ENCODE data around the gene RET. TPM values are rescaled to one million over a fixed set of nuclear protein-coding genes. Genes with fewer than 3 reads are reported as not detected.

RET gene
- polyA plus RNA-seq, 1 donor = 3.4 TPM

DNA sequence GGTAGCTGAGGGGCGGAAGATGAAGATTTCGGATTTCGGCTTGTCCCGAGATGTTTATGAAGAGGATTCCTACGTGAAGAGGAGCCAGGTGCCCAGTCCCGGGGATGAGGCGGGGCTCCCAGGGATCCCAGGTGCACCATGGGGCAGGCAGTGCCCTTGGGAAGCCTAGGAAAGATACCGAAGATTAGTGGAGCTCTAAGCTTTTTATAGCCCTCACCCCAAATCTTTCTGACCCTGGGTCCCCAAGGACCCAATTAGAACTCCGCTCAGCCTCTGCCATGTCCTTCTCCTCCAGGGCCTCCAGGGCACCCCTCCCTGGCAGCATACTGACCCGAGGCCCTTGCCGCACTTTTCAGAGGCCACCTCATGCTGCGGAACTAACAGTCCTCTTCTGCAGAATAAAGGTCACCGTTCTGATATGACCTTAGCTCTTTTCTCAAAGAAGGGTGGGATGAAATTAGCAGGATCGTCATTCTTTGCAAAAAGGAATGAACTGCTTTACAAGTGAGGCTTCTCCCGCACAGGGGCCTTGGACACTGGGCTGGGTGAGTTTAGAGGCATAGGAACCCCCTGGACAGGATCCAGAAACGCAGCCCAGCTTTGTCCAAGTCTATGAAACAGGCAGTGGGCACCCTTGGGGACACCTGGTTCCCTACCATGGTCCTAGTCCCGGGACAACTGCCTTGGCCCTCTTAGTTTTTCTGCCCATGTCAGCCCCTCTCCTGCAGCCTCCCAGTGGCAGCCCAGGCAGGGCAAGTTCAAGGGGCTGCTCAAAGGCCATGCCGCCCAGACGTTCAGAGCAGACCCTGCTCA, 43.5 kb downstream of the RET start:
- DNase-seq (ENCODE audit: low read depth) = no peak

- DNase-seq (ENCODE audit: low read depth) = no peak
Measured at GRCh38 chr10:43120929-43121314, 44.1 kb downstream of the RET start.

DNA sequence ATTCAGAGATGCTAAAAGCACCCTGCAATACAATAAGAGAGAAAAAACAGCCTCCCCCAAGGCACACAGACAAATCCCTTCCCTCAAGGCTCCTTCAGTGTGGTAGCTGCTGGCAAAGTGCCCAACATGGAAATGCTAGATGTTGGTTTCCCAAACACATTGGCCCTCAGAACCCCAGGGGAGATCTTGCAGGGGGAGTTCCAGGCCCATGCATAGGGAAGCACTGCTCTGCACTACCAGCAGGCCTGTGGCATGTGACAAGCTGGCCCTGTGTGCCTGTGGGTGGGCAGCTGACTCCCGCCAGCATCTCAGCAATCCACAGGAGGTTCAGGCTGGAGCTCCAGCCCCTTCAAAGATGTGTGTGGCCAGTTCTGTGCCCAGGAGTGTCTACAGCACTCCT, 44.6 kb downstream of the RET start:
- DNase-seq (ENCODE audit: low read depth) = no peak

DNA sequence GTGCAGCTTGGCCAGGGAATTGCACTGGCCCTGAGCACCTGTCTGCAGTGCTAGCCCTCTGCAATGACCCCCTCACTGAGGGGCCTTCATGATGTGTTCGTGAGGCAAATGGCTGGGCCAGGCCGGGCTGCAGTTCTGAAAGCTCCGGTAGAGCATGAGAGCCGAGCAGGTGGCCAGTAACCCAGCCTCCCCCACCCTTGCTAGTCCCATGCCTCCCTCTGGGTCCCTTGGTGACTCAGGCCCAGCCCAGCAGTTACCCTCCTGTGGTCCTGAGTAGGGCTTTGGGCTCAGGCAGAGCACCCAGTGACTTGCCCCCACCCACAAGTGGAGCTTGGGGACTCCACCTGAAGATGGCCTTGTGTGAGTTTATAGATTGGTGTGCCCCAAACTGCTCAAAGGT, 45.2 kb downstream of the RET start:
- DNase-seq (ENCODE audit: low read depth) = no peak

DNA sequence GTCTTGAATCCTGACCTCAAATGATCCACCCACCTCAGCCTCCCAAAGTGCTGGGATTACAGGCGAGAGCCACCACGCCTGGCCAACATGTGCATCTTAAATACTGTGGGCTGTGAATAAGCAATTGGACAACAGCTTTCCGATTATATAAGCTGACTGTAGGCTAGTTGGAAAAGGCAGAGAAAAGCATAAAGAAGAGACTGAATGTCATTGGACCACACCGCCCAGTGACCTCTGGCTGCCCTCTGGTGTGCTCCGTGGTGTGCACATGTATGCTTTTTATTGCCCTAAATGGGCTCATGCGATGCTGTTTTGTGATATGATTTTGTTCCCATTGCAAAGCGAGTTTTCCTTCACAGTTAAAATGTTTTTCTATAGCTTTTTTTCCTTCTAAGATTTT, 46.0 kb downstream of the RET start:
- no peak for DNase-seq (ENCODE audit: low read depth)

DNA sequence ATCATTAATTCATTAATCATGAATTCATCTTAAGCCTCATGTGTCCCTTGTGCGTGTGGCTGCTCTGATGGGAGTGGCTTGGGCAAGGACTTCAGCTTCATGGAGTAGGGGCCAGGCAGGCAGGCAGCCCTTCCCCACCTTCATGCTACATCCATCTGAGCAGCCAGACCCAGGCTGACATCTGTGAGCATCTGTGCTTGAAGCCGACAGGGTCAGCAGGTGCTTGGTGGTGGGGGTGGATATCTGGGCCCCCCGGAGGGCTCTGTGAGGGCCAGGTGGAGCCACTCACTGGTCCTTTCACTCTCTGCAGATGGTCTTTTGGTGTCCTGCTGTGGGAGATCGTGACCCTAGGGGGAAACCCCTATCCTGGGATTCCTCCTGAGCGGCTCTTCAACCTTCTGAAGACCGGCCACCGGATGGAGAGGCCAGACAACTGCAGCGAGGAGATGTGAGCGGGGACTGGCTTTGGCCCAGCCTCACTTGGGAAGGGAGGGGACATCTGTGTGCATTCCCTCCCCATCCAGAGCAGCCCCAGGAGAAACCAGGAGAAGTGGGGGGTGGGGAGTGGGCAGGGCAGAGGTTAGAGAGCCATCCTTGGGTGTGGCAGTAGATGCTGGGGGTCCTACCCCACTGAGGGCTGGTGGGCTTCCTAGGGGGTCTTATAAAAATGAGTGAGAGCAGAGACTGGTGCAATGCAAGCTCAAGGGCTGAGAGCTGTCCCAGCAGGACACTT, 46.7 kb downstream of the RET start:
- DNase-seq (ENCODE audit: low read depth) = no peak

GRCh38 chr10:43124094-43124521, 47.2 kb downstream of the RET start:
- DNase-seq (ENCODE audit: low read depth) = no peak

- DNase-seq (ENCODE audit: low read depth) = no peak
Measured at GRCh38 chr10:43124574-43125273, 47.9 kb downstream of the RET start.

- DNase-seq (ENCODE audit: low read depth) = no peak
Measured at GRCh38 chr10:43125274-43125845, 48.5 kb downstream of the RET start.

DNA sequence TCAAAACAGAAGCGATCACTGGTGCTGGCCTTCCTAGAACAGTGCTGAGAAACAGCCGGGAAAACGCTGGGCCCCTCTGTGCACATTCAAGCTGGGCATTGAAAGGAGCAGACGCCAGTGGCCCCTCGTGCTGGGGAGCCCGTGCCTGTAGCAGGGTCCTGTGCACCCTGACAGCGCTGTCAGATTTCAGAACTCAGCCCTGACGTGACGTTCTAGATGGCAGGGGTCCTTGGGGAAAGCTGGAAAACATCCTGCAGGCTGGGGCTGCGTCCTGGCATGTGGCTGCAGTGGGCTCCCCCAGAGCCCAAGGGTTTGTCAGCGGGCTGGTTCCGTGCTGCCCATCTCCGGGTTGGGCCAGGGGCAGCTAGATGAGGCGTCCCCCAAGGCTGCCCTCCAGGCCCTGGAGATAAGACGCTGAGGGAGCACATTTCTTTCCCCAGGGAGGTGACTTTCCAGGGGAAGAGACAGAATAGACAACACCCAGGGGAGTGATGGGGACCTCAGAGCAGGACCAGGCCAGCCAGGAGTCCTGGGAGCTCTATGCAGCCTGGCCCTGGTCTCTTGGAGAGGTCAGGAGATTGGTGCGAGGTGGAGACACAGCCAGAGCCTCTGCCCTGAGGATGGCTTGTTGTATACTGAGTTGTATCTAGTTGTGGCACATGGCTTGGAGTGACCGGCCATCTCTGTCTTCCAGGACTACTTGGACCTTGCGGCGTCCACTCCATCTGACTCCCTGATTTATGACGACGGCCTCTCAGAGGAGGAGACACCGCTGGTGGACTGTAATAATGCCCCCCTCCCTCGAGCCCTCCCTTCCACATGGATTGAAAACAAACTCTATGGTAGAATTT, 49.2 kb downstream of the RET start:
- DNase-seq (ENCODE audit: low read depth) = no peak

DNA sequence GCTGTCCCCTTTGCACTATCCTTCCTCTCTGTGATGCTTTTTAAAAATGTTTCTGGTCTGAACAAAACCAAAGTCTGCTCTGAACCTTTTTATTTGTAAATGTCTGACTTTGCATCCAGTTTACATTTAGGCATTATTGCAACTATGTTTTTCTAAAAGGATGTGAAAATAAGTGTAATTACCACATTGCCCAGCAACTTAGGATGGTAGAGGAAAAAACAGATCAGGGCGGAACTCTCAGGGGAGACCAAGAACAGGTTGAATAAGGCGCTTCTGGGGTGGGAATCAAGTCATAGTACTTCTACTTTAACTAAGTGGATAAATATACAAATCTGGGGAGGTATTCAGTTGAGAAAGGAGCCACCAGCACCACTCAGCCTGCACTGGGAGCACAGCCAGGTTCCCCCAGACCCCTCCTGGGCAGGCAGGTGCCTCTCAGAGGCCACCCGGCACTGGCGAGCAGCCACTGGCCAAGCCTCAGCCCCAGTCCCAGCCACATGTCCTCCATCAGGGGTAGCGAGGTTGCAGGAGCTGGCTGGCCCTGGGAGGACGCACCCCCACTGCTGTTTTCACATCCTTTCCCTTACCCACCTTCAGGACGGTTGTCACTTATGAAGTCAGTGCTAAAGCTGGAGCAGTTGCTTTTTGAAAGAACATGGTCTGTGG, 50.0 kb downstream of the RET start:
- no peak for DNase-seq (ENCODE audit: low read depth)

GRCh38 chr10:43127442-43127841, 50.6 kb downstream of the RET start:
- DNase-seq (ENCODE audit: low read depth) = no peak

GRCh38 chr10:43128331-43128730, 51.5 kb downstream of the RET start:
- DNase-seq (ENCODE audit: low read depth) = no peak

DNA sequence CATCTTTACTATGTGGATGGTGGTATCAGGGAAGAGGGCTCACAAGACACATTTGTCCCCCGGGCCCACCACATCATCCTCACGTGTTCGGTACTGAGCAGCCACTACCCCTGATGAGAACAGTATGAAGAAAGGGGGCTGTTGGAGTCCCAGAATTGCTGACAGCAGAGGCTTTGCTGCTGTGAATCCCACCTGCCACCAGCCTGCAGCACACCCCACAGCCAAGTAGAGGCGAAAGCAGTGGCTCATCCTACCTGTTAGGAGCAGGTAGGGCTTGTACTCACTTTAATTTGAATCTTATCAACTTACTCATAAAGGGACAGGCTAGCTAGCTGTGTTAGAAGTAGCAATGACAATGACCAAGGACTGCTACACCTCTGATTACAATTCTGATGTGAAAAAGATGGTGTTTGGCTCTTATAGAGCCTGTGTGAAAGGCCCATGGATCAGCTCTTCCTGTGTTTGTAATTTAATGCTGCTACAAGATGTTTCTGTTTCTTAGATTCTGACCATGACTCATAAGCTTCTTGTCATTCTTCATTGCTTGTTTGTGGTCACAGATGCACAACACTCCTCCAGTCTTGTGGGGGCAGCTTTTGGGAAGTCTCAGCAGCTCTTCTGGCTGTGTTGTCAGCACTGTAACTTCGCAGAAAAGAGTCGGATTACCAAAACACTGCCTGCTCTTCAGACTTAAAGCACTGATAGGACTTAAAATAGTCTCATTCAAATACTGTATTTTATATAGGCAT, 52.3 kb downstream of the RET start:
- no peak for DNase-seq (ENCODE audit: low read depth)

DNA sequence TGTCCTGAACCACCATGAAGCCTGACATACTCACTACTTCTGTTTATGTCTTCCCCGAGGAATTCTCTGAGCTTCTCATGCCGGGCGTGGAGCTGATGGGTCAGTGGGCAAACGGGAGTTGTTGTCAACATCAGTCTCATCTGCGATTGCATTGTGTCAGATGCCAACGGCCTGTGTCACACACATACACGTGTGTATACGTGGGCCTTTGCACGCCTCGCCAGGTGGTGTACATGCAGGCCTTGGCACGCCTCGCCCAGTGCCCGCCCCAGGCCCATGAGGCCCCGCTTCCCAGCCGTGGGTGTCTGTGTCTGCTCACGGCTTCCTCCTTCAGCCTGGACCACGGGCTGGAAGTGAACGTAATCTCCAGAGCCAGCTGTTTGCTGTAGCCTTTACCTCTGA, 53.9 kb downstream of the RET start:
- DNase-seq (ENCODE audit: low read depth) = no peak

DNA sequence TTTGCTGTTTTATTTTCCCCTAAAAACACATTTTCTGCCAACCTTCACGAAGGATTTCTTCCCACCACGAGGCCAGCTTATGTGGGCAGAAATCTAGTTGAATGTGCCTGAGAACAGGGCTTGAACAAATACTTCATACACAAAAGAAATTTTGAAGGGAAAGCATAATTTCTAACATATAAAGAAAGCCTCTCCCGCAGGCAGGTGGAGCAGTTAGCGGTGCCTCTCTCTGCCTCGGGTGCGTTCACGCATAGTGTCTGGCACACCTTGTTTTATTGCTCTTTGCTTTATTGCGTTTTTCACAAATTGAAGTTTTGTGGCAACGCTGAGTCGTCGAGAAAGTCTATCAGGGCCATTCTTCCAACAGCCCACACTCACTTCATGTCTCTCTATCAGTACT, 54.4 kb downstream of the RET start:
- DNase-seq (ENCODE audit: low read depth) = no peak

- DNase-seq (ENCODE audit: low read depth) = no peak
Measured at GRCh38 chr10:43131906-43132305, 55.0 kb downstream of the RET start.

GRCh38 chr10:43132867-43133787, 56.3 kb downstream of the RET start:
- no peak for DNase-seq (ENCODE audit: low read depth)
